Activated CD8-positive, alpha-beta memory T cell treated with anti-CD3 and anti-CD28 coated beads, Interleukin-2, amount 50 U/mL, for 24 hours (primary cell): ENCODE data around the gene TCN1.
A peak's percentile ranks its signal among the peaks of the same experiment; 100 is the strongest.
"Not testable (repeated sequence)": the region's sequence is repeated elsewhere in the genome, so short reads cannot be mapped to it uniquely, and the experiment has no call there.

ENCODE experiments used
- DNase-seq: peaks from one replicate; pipeline ENCODE4 v3.0.0-alpha.2; 2020; ENCODE audit errors: extremely low read depth

The TCN1 gene

GRCh38 chr11:59857439-59858434, 8.6 kb downstream of the TCN1 start:
- DNase-seq, result no peak

DNA sequence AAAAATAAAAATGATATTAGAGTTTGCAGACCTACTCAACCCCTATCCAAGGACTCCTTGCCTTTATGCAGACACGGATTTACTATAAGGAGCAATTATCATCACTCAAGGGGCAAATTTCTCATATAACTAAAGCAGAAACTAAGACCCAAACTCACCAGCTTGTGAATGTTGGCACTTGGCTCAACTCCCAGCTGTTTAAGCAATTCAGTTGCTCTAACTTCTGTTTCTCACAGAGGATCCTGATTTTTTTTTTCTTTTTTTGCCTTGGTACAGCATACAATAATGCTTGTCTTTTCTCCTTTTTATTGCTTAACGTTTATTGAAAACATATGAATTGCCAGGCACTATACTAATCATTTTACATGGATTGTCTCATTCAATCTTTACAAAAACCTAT, 11.4 kb downstream of the TCN1 start:
- DNase-seq, result no peak

GRCh38 chr11:59851416-59851815, 14.9 kb downstream of the TCN1 start:
- not testable (repeated sequence) for DNase-seq

DNA sequence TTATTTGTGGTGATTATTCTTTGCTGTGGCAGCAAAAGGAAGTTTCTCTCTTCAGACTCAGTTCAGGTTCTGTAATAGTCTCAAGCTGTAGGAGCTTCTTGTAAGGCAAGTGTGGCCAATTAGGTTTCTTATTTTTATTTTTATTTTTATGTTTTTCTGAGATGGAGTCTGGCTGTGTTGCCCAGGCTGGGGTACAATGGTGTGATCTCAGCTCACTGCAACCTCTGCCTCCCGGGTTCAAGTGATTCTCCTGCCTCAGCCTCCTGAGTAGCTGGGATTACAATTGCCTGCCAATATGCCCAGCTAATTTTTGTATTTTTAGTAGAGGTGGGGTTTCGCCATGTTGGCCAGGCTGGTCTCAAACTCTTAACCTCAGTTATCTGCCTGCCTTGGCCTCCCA, 16.7 kb downstream of the TCN1 start:
- not testable (repeated sequence) for DNase-seq

GRCh38 chr11:59849129-59849528, 17.2 kb downstream of the TCN1 start:
- DNase-seq, result no peak

DNA sequence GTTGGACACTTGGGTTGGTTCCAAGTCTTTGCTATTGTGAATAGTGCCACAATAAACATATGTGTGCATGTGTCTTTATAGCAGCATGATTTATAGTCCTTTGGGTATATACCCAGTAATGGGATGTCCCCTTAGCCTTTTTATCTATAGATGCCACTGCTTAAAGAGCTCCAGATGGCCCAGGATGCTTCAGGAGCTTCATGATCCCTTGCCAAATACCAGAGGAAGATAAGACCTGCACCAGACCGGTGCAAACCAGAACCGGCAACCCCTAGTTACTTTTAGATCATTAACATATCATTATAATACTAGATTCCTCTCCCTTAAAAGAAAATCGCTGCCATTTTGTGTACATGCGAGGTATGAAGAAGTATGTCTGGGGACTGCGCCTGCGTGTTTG, 17.8 kb downstream of the TCN1 start:
- DNase-seq, result not testable (repeated sequence)

- DNase-seq, result no peak
These were observed 18.7 kb downstream of the TCN1 start for GRCh38 chr11:59847626-59848025.

DNA sequence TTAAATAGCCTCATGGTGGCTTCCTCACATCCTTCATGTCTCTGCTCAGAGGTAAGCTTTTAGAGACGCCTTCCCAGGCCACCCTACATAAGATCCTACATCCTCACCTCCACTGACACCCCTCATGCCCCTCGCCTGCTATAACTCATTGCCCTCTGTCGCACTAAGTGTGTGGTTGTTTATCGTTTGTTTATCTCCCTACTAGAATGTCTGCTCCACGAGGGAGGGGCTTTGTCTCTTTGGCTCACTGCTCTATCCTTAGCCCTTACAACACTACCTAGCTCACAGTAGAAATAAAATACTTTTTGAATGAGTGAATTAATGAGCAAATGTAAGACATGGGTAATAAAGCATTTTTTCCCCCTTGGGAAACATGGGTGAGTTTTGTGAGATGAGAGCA, 19.7 kb downstream of the TCN1 start:
- no peak for DNase-seq

DNA sequence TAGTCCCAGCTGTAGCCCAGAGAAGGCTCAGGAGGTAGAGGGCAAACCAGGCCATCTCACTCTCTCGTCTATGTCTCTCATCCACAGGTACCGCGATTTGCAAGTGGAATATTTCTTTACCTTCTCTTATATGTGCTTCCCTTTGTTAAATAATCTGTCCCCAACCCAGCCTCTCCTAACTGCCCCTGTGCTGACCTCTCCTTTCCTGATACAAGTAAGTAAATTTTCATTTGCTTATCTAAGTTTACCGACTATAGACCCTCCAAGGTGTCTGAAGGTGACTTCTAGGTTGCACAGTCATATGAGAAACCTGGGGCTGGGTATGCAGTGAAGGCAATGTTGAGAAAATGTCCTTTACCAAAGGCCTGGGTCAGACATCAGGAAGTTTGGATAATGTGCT, 20.9 kb downstream of the TCN1 start, which contains the start of gene CBLIF:
Gene CBLIF (minus strand): TSS at position 101 of the 400 bp plus-strand sequence. CDS start 46 bp downstream, at position 55.
- DNase-seq, result no peak

GRCh38 chr11:59842316-59842715, 24.0 kb downstream of the TCN1 start:
- DNase-seq, result no peak

- no peak for DNase-seq
These were observed 24.8 kb downstream of the TCN1 start for GRCh38 chr11:59841514-59841913.

GRCh38 chr11:59839615-59840014, 26.7 kb downstream of the TCN1 start:
- no peak for DNase-seq

- no peak for DNase-seq
These were observed 32.7 kb downstream of the TCN1 start for GRCh38 chr11:59833602-59834001.

DNA sequence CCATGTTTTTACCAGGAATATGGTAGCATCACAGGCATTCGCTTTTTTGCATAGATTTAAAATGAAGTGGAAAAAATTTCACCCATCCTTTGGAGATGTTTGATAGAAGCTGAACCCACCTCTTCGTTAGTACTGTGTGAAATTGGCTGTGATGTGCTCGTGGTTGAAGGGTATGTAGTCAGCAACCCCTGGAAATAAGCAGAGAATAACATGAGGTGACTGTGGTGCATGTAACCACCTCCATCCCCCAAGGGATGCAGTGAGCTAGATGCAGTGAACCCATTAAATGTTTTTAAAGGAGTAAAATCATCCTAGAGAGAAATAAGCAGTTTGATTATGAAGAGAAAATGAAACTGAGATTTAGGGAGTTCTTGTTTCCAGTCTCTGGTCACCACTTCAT, 36.9 kb downstream of the TCN1 start:
- DNase-seq, result no peak

DNA sequence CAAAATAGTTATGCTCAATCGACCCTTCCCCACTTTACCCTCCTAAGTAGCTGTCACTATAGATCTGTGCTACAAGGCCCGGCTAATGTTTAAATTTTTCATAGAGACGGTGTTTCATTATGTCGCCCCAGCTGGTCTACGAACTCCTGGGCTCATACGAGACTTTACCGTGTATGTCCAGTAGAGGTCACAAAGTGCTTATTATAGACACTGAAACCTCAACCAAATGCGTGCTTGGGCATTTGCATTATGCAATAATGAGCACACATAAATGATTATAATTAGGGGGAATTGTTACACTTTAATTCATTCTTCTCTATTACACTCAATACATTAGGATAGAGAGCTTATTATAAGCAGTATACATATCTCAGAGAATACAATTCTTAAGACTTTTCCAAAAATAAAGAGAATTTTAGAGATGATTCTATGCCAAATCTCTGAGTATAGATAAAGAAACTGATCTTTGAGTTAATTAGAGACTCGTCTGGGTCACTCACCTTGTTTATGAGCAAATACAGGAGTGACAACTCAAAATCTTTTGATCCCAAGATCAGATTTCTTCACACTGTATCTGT, 43.2 kb downstream of the TCN1 start:
- no peak for DNase-seq

DNA sequence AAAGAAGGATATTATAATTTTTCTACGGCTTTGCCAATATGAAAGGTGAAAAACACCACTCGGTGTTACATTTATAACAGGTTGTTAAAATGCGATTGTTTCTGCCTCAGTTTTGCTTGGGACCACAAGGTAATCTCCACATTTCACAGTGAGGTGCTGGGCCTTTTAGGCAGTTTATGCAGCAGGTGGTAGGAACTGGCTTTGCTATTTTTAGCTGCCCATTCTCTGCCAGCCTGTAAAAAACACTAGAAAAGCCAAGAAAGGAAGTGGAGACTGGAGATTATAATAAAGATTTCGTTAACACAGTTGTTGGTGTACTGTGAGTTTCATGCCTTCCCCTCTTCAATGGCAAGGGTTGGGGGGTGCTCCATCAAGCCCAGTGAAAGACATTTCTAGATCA, 47.7 kb downstream of the TCN1 start:
- no peak for DNase-seq

DNA sequence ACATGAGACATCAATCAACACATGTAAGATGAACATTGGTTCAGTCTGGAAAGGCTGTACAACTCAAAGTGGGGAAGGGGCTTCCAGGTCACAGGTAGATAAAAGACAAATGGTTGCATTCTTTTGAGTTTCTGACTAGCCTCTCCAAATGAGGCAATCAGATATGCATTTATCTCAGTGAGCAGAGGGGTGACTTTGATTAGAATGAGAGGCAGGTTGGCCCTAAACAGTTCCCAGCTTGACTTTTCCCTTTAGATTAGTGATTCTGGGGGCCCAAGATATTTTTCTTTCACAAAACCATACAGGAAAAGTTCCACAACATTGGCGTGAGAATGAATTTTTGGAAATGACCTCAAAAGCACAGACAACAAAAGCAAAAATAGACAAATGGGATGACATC, 49.9 kb downstream of the TCN1 start:
- DNase-seq, result not testable (repeated sequence)

DNA sequence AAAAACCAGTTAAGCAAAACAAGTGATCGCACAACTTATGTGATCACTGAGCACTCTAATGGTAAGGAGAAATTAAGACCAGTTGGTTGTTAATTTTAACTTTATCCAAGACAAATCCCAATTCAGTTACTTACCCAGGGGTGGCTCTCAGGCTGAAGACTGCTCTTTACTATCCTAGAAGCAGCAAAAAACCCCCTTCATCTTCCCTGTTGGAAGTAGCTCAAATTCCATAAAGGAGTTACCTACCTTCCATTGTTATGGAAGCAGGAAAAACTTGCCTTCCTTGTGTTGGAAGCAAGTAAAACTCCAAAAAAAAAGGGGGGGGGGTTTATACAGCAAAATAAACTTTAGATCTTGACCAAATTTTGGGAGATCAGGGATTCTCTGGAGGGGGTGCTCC, 50.5 kb downstream of the TCN1 start:
- no peak for DNase-seq

DNA sequence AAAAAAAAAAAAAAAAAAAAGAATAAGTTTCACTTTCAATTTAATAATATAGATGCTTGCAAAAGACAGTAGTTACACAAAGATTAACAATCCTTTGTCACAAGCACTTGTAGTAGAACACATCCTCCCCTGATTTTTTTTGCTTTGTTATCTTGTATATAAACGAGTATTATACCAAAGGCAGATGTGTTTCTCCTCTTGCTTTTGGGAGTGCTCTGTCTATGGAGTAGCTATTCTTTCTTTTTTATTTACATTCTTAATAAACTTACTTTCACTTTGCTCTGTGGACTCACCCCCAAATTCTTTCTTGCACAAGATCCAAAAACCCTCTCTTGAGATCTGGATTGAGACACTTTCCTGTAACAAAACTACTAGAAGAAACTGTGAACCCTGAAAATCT, 52.3 kb downstream of the TCN1 start:
- DNase-seq, result no peak

DNA sequence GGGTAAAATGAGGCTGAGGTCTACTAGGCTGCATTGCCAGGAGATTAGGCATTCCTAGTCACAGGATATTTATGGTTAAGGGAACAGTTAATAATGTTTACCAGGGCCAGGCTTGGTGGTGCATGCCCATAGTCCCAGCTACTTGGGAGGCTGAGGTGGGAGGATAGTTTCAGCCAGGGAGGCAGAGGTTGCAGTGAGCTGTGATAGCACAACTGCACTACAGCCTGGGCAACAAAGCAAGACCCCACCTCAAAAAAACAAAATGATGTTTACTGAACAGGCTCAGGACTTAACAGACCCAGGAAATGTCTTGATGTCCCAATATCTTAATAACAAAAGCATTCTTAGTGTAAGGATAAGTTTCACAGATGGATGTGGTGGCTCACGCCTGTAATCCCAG, 52.9 kb downstream of the TCN1 start:
- no peak for DNase-seq

DNA sequence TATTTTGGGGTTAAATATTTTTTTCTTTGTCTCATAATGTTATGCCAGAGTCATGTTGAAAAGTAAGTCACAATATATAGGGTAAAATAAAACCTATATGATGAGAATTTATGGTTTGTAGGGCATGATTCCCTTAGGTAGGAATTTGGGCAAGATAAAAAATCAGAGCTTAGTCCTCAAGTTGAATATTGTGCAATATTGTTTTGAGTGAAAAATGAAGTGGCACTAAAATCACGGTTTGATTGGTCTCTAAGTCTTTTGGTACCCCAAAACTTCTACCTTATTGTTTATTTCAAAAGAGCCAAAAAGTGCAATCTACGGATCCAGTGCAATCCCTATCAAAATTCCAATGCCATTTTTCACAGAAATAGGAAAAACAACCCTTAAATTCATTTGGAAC, 54.1 kb downstream of the TCN1 start:
- no peak for DNase-seq

DNA sequence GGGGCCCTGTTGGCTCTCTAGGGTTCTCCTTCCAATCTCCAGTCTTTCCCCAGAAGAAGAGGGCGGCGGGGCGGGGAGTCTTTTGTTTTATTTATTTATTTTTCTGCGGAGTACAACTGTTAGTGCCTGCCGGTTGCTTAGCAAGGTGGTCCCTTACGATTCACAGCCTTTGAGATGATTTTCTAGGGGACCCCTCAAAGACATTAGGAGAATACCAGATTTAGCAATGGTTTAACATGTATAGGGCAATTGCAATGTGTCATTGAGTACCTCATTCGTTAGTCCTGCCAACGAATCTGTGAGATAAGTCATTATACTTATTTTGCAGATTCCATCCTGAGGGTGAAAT, 55.4 kb downstream of the TCN1 start:
- no peak for DNase-seq

DNA sequence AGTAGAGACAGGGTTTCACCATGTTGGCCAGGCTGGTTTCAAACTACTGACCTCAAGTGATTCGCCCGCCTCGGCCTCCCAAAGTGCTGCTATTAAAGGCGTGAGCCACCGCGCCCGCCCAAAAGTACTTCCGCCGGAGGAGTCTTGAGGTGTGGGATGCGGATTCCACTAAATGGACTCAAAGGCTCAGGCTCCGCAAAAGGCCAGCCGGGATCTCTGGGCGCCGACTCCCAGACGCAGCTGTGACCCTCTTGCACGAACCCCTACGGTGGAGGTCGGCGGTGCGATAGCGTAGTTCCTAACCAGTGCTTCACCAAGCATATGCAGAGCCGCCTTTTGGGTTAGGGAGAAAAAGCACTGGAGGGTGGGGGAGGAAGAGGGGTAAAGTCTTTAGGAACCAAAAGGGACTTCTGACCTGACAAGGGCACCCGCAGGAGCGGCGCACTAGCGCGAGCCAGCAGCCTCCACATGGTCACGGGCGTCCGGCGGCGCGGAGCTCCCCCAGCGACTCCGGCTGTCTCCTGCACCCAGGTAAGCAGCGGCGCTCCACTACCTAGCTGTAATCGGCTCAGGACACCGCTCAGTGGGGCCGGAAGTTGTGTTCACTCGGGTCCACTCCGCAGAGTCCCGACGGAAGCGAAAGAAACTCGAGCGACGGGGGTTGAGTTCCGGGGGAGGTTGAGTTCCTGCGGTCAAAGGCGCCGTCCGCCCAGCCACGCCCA, 55.9 kb downstream of the TCN1 start, which contains the start of gene MRPL16:
Gene MRPL16 (minus strand): TSS at position 590 of the 722 bp plus-strand sequence. CDS start 120 bp downstream, at position 470.
- DNase-seq, result peak; percentile 81
